Stimulated activated naive B cell treated with anti-CD40 and anti-IgM and Interleukin-4, amounts not matched to agents 10 μg/mL and 1 μg/mL and 100 μg/mL, for 72 hours (primary cell): ENCODE data around the gene IQSEC3.

Experiments used
- ATAC-seq, 2 donors: fragments of 150-1000 bp; cut with Tn5 transposase; replicated peaks; 2 replicates each; pipeline ENCODE4 v1.10.0; 2021; ENCODE audit warnings: moderate library complexity in 1 of 2
- DNase-seq: peaks from one replicate; pipeline ENCODE4 v3.0.0; 2021
- H3K27ac Mint-ChIP-seq: one replicate; pipeline ENCODE4 v1.8.0; 2022; ENCODE audit warnings: mild to moderate bottlenecking, mixed read lengths
- H3K27me3 Mint-ChIP-seq, 2 donors: one replicate each; pipeline ENCODE4 v1.8.0; 2022; ENCODE audit warnings: mixed read lengths in 2 of 2
- H3K36me3 Mint-ChIP-seq, 2 donors: one replicate each; pipeline ENCODE4 v1.8.0; 2022; ENCODE audit warnings: mixed read lengths in 2 of 2, mild to moderate bottlenecking in 1 of 2
- H3K4me1 Mint-ChIP-seq, 2 donors: one replicate each; pipeline ENCODE4 v1.8.0; 2022; ENCODE audit warnings: mixed read lengths in 2 of 2, mild to moderate bottlenecking in 1 of 2
- H3K4me3 Mint-ChIP-seq, 2 donors: one replicate each; pipeline ENCODE4 v1.8.0; 2022; ENCODE audit warnings: mild to moderate bottlenecking in 2 of 2, mixed read lengths in 2 of 2, moderate library complexity in 1 of 2
- H3K9me3 Mint-ChIP-seq, 2 donors: one replicate each; pipeline ENCODE4 v1.8.0; 2022; ENCODE audit warnings: mixed read lengths in 2 of 2, mild to moderate bottlenecking in 1 of 2

IQSEC3 gene

DNA sequence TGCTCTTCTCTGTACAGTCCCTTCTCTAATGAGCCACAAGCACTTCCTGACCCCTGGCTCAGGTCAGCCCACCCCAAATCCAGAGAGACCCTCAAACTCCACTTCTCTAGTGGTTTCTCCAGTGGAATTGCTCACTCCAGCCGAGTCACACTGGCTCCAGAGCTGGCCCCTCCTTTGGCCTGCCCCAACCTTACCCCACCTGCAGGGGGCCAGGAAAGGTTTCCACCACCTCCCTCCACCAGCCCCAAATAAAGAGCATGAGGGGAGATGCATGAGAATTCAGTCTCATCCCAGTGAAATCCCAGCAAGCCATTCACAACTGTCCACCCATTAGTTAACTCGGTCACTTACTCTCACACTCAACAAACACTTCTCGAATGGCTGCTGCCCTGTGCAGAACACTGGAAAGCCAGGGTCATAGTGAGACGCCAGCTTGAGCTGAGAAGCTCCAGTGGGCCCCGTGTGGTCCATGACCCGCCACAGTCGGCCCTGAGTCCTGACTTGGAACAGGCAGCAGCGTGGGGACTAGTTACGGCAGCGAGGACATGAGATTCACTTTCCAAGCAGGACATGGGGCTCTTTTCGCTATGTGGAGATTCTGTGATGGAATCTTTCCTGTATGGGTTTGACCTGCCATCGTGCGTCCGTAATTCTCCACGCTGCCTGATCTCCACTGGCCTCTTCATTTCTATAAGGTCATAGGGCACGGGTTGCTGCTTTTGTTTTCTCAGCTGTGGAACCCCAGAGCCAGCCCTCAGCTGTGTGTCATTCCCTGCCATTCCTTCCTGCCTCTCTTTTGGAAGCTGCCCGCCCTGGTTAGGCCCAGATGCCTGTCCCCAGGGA, 103.2 kb downstream of the IQSEC3 start:
- H3K36me3 Mint-ChIP-seq = no peaks in the 10 kb centered on the region
- peaks cover 36 to 52% of the 10 kb centered on the region in 2 donors for H3K27me3 Mint-ChIP-seq
- H3K9me3 Mint-ChIP-seq = no peaks in the 10 kb centered on the region
- ATAC-seq = peak in 1 of 2 donors; percentile 33
- no peaks in the 10 kb centered on the region for H3K4me1 Mint-ChIP-seq
- H3K4me3 Mint-ChIP-seq = no peak overlapping the region
- no peak for DNase-seq
- no peak overlapping the region for H3K27ac Mint-ChIP-seq

DNA sequence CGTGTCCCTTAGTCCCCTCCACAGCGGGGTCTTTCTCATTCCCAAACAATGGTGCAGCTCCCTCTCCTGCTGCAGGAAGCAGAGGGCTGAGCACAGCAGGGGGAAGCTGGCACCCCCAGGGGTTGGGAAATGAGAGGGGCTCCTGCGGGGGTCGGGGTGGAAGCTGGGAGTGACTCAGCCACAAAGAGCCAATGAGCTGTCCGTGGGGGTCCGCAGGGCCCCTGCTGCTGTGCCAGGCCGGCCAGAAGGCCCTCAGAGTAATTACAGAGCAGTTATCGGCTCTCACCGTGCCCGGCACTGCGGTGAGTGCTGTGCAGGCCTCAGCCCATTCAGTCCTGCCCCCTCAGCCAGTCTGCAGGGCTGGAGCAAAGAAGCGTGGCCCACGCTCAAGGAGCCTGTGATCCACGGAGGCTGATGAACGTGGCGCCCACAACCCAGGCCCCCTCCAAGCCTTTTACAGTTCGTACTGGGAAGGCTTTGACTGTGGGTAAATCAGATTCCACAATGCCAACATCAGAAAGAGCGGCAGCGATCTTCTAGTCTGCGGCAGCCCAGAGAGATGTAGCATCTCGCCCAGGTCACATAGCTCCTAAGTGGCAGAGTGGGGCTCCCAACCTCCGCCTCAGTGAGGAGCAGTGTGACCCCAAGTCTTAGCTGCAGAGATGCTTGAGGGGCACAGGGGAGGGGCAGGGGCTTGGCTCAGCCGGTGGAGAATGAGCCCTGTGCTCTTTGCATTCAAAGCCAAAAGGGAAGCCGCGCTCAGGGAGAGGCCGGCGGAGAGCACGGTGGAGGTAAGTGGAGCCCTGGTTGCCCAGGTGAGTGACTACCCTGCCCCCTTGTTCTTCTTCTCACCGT, 104.0 kb downstream of the IQSEC3 start:
- H3K4me1 Mint-ChIP-seq = no peaks in the 10 kb centered on the region
- H3K9me3 Mint-ChIP-seq = no peaks in the 10 kb centered on the region
- H3K4me3 Mint-ChIP-seq = no peak overlapping the region
- H3K27me3 Mint-ChIP-seq = peaks cover 42 to 52% of the 10 kb centered on the region in 2 donors
- H3K27ac Mint-ChIP-seq = no peak overlapping the region
- no peak for ATAC-seq
- no peak for DNase-seq
- H3K36me3 Mint-ChIP-seq = no peaks in the 10 kb centered on the region

DNA sequence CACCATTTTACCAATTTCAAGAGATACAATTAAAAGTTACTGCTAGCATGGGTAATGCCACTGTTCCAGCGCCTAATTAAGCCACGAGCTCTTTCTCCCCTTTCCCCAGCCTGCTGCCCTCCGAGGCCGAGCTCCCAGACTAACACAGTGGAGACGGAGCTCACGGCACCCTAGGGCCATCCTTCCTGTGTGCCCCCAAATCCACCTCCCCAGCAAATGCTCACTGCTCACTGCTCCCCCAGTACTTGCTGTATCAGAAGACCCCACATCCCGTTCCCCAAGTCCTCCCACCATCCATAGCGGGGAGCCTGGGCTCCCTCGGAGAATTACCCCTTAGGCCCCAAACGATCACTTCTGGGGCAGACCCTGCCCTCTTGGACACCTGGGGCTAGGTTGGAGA, 104.7 kb downstream of the IQSEC3 start:
- ATAC-seq = no peak
- no peak for DNase-seq
- Mint-ChIP-seq H3K36me3 (no peaks in the 10 kb centered on the region), H3K27me3 (peaks cover 42 to 47% of the 10 kb centered on the region in 2 donors), H3K4me1 (no peaks in the 10 kb centered on the region), H3K27ac (no peak overlapping the region), H3K4me3 (no peak overlapping the region), H3K9me3 (no peaks in the 10 kb centered on the region)

DNA sequence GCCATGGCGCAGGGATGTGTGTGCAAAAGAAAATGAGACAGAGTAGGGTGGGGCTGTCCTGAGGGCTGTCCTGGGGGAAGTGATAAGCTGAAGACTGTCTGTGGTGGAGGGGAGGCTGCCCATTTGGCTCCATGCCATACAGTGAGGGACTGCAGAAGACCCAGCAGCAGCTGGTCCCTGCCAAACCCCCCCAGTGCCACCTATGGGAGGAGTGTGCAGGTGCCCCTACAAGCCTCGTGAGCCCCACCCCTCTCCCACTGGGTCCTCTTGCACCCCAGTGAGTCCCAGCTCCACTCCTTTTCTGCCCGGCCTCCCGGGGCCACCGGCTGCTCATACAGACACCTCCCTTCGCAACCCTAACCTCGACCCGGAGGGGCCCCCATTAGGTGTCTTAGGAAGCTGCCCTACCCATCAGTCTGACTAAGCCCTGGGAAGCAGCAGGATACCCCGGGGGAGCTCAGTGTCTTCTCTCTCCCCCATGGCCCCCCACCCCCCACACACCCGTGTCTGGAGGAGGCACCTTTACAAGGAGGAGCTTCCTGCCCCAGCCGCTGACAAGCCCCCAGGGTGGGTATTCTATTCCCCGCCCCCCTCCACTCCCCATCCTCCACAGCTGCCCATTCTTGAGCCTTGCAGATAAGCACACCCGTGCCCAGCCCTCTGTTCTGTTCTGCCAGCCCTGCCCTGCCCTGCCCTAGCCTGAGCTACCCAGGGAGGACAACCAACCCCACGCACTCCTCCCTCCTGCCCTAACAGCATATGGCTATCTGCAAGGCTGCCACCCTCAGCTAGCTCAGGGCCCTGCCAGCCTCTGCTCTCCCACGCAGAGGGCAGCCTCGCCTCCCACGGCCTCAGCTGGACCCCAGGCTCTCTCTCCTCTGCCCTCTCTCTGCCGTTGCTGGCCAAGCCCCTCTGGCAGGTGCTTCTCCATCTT, 105.4 kb downstream of the IQSEC3 start:
- Mint-ChIP-seq H3K27me3 (peaks cover 42 to 46% of the 10 kb centered on the region in 2 donors), H3K27ac (no peak overlapping the region), H3K9me3 (no peaks in the 10 kb centered on the region), H3K4me1 (no peaks in the 10 kb centered on the region), H3K4me3 (no peak overlapping the region), H3K36me3 (no peaks in the 10 kb centered on the region)
- DNase-seq (no peak), ATAC-seq (no peak)

DNA sequence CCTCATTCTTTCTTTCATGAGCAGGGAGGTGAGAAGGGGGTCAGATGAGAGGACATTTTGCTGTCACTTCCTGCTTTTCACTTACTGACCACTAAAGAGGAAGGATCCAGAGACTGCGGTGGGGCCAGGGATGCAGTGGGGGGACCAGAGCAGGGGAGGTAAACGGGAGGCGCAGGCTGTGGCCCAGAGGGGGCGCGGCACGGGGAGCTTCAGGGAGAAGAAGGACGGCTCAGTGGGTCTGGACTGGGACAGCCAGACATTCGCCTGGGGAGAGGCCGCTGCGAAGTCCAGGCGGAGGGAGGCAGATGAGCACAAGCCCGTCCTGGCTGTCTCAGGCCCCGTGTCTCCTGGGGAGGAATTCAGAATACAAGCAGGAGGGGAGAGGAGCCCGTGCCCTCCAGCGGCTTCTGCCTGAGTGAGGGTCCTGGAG, 106.2 kb downstream of the IQSEC3 start:
- Mint-ChIP-seq H3K4me3 (no peak overlapping the region), H3K9me3 (no peaks in the 10 kb centered on the region), H3K4me1 (no peaks in the 10 kb centered on the region), H3K27ac (no peak overlapping the region), H3K27me3 (peaks cover 39 to 48% of the 10 kb centered on the region in 2 donors), H3K36me3 (no peaks in the 10 kb centered on the region)
- DNase-seq (no peak), ATAC-seq (no peak)

DNA sequence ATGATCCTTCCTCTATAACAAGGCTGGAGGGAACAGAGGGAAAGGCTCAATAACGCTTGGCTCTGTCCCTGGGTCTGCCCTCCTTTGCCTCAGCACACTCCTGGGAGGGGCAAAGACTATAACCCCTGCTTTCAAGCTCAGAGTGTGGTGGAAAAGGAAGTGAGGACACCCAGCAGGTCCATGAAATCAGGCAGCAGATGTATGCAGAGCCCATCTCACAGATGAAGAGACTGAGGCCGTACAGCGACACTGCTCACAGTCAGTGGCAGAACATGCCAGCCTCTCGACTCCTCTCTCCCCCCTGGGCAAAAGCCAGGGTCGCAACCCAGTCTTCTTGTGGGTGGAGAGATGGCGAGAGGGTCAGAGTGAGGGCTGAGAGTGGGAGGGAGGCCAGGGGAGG, 107.6 kb downstream of the IQSEC3 start:
- Mint-ChIP-seq H3K27ac (no peak overlapping the region), H3K4me3 (no peak overlapping the region), H3K4me1 (no peaks in the 10 kb centered on the region), H3K27me3 (peaks cover 49 to 59% of the 10 kb centered on the region in 2 donors), H3K36me3 (no peaks in the 10 kb centered on the region), H3K9me3 (no peaks in the 10 kb centered on the region)
- ATAC-seq (no peak), DNase-seq (no peak)

DNA sequence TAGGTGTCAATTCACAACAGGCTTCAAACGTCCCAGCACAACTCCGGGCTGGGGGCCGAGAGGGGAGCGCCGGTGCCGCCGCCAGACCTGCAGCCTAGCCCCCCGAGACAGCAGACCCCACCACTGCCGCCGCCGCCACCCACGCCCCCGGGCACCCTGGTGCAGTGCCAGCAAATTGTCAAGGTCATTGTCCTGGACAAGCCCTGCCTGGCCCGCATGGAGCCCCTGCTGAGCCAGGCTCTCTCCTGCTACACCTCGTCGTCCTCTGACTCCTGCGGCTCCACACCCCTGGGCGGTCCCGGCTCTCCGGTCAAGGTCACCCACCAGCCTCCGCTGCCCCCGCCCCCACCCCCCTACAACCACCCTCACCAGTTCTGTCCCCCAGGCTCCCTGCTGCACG, 108.0 kb downstream of the IQSEC3 start:
- ATAC-seq = no peak
- no peaks in the 10 kb centered on the region for H3K9me3 Mint-ChIP-seq
- no peaks in the 10 kb centered on the region for H3K4me1 Mint-ChIP-seq
- DNase-seq = no peak
- H3K4me3 Mint-ChIP-seq = no peak overlapping the region
- H3K36me3 Mint-ChIP-seq = no peaks in the 10 kb centered on the region
- no peak overlapping the region for H3K27ac Mint-ChIP-seq
- H3K27me3 Mint-ChIP-seq = peaks cover 45 to 55% of the 10 kb centered on the region in 2 donors

DNA sequence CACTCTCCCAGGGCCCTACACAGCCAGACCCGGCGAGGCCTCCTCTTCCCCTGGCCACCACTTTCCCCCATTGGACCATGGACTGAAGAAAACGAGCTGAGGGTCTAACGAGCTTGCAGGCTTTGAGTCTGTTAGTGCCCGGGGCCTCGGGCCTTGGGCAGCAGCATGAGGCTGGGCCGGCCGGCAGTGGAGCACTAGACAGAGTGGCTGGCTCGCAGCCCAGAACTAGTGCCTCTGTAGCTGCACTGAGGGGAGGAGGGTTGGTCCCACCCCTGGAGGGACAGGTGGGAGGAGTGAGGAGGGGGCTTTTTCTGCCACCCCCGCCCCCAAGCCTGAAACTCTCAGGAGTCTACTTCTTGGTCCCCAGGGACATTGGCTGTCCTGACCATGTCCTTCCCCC, 108.7 kb downstream of the IQSEC3 start:
- no peak for ATAC-seq
- Mint-ChIP-seq H3K9me3 (no peaks in the 10 kb centered on the region), H3K27me3 (peaks cover 46 to 53% of the 10 kb centered on the region in 2 donors), H3K27ac (no peak overlapping the region), H3K4me3 (no peak overlapping the region), H3K4me1 (peaks cover 3 to 6% of the 10 kb centered on the region in 2 donors), H3K36me3 (no peaks in the 10 kb centered on the region)
- no peak for DNase-seq

DNA sequence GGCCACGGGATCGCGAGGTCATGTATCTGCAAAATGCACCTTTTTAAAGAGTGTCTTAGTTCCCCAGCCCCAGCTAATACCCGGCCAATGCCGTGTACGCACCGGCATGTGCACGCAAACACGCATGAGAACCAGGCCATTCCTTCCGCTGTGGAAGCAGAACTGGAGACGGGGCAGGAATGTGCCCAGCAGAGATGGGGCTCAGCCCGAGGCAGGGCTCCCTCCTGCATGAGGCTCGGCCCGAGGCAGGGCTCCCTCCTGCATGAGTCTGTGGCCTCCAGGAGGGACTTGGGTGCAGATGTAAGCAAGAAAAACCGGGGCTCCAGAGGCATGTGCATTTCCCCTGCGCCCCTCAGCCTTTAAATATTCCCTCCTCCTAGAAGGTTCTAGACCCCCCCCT, 109.2 kb downstream of the IQSEC3 start:
- H3K27ac Mint-ChIP-seq = no peak overlapping the region
- H3K27me3 Mint-ChIP-seq = peaks cover 47 to 51% of the 10 kb centered on the region in 2 donors
- peaks cover 5 to 8% of the 10 kb centered on the region in 2 donors for H3K4me1 Mint-ChIP-seq

DNA sequence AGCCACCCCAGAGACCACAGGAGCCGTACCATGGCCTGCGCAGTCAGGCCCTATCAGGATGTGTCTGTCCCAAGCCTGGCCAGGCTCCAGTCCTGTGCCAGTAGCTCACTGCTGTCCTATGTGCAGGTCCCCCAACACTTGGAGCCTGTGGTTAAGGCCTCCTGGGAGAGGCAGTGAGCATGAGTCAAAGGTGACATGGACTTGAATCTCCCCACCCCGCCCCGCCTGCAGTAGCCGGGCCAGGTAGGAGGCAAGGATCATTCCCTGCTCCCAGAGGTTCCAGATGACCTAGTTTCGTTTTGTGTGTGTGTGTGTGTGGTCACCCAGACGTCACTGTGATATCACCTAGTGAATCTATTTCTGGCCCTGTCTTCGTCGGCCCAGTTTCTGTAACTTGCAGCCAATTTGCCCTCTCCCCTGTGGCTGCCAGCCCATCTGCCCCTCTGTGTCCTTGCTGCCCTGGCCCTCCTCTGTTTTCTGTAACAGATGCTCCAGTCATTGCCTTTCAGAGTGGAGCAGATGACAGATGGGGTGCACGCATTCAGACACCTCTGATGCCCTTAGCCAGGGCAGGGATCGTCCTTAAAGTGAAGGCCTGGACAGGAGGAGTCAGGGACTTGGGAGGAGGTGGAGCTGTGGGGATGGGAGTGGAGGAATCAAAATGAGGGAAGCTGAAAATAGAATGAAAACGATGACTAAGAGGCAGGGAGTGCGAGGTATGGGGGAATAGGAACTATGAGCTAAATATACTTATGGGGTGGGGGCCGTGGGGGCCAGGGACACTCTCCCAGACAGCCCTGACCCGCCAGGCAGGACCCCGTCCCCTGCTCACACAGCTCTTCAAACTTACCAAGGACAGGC, 110.0 kb downstream of the IQSEC3 start:
- no peak overlapping the region for H3K4me3 Mint-ChIP-seq

More for the DNA sequence above, 109.2 kb downstream of the IQSEC3 start:
- no peaks in the 10 kb centered on the region for H3K36me3 Mint-ChIP-seq
- no peaks in the 10 kb centered on the region for H3K9me3 Mint-ChIP-seq
- ATAC-seq (no peak), DNase-seq (no peak)
- H3K4me3 Mint-ChIP-seq = no peak overlapping the region

DNA sequence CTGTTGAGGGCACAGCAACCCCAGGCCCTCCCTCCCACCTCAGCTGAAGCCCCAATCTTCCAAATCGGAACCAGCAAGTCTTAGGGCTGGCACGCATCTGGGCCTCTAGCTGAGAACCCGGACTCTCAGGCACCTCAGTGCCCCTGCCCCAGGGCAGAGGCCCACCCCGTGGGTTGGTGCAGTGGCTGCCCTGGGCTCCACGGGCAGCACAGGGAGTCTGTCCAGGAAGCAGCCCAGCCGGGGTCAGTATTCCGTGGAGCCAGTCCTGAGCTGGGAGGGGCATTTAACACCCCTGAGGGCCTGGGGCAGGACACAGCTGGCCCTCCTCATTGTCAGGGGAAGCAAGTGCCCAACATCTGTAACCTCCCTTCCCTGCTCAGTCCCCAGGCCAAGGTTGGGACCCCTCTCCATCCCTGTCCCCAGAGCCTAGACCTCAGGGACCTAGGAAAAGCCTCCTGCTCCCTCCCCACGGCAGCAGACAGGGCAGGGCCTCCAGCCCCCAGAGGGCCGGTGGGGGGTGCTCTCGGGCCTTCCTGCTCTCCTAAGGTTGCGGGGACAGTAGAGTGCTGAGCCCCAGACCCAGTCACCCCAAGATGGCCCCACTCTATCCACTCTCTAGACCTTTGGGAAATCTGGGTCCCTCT, 110.9 kb downstream of the IQSEC3 start:
- Mint-ChIP-seq H3K4me3 (no peak overlapping the region), H3K36me3 (no peaks in the 10 kb centered on the region), H3K4me1 (peaks cover 5 to 8% of the 10 kb centered on the region in 2 donors), H3K9me3 (no peaks in the 10 kb centered on the region), H3K27ac (no peak overlapping the region), H3K27me3 (peaks cover 35 to 37% of the 10 kb centered on the region in 2 donors)
- no peak for DNase-seq
- ATAC-seq = no peak

More for the DNA sequence above, 110.0 kb downstream of the IQSEC3 start:
- H3K9me3 Mint-ChIP-seq = no peaks in the 10 kb centered on the region
- DNase-seq (no peak), ATAC-seq (no peak)
- no peaks in the 10 kb centered on the region for H3K36me3 Mint-ChIP-seq
- peaks cover 39 to 44% of the 10 kb centered on the region in 2 donors for H3K27me3 Mint-ChIP-seq
- H3K27ac Mint-ChIP-seq = no peak overlapping the region
- peaks cover 5 to 8% of the 10 kb centered on the region in 2 donors for H3K4me1 Mint-ChIP-seq

DNA sequence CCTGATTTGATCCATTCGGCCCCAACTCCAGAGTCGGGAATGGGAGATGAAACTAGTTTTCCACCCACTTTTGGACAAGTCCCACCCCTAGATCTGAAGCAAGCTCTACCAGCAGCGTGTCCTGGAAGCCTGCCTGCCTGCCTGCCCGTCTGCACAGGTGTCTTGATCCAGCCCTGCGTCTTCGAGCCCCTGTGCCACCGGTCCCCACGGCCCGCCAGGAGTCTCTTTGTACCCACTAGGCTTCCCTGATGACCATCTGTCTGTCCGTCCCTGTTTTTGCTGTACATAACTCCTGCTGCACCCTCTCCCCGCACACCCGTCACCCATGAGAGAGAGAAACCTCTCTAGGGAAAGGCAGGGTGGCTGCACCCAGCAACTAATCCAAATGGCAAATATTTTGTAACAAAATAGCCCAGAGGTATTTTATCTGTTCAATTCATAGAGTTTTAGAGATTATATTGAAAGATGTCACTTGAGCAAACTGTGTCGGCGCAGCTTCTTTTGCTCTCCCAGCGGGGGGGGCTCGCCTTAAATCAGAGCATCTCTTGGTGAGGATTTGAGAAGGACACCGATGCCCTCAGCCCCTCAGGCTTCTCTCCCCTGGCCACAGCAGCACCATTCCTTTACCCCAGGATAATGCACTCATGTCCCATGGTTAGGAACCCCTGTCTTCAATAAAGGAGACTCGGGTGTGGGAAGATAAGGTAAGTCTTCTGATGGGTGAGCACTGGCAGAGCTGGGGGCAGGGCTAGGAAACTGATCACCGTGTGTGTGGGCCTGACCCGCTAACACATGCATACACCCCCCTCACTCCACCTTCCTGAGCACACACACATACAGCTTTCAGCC, 111.6 kb downstream of the IQSEC3 start:
- Mint-ChIP-seq H3K27me3 (peaks cover 27 to 30% of the 10 kb centered on the region in 2 donors), H3K4me3 (no peak overlapping the region), H3K27ac (no peak overlapping the region), H3K9me3 (no peaks in the 10 kb centered on the region), H3K4me1 (peaks cover 5 to 8% of the 10 kb centered on the region in 2 donors), H3K36me3 (no peaks in the 10 kb centered on the region)
- ATAC-seq = no peak
- DNase-seq = no peak
